HEK293 (cell line): Measurements from ENCODE around the gene TRPV6.

Experiments used
- CTCF ChIP-seq: fragments of 450-650 bp; formaldehyde crosslinking; IDR thresholded peaks from 2 replicates; pipeline ENCODE4 v1.5.1; 2016; ENCODE audit warnings: missing biosample characterization, missing genetic modification characterization
- FEZF1 ChIP-seq: fragments of 450-650 bp; formaldehyde crosslinking; IDR thresholded peaks from 2 replicates; pipeline ENCODE4 v1.5.1; 2016; ENCODE audit warnings: missing biosample characterization, missing genetic modification characterization
- SP3 ChIP-seq: fragments of 450-650 bp; formaldehyde crosslinking; IDR thresholded peaks from 2 replicates; pipeline ENCODE4 v1.5.1; 2016; ENCODE audit warnings: missing biosample characterization, missing genetic modification characterization
- ZFHX2 ChIP-seq: fragments of 450-650 bp; formaldehyde crosslinking; conservative IDR thresholded peaks from 2 replicates; pipeline ENCODE4 v1.5.1; 2016; ENCODE audit warnings: missing biosample characterization, missing genetic modification characterization
- ZIC2 ChIP-seq: fragments of 450-650 bp; formaldehyde crosslinking; IDR thresholded peaks from 2 replicates; pipeline ENCODE4 v1.5.1; 2016; ENCODE audit warnings: missing biosample characterization, missing genetic modification characterization
- ZNF121 ChIP-seq: fragments of 450-650 bp; formaldehyde crosslinking; IDR thresholded peaks from 2 replicates; pipeline ENCODE4 v1.5.1; 2016; ENCODE audit warnings: missing biosample characterization, missing genetic modification characterization
- ZNF223 ChIP-seq: fragments of 450-650 bp; formaldehyde crosslinking; IDR thresholded peaks from 2 replicates; pipeline ENCODE4 v1.5.1; 2016; ENCODE audit warnings: missing biosample characterization, missing genetic modification characterization
- ZNF354C ChIP-seq: fragments of 450-650 bp; formaldehyde crosslinking; IDR thresholded peaks from 2 replicates; pipeline ENCODE4 v1.5.1; 2016; ENCODE audit warnings: missing biosample characterization, missing genetic modification characterization, low read depth, borderline replicate concordance
- ZNF416 ChIP-seq: fragments of 450-650 bp; formaldehyde crosslinking; IDR thresholded peaks from 2 replicates; pipeline ENCODE4 v1.5.1; 2016; ENCODE audit warnings: missing biosample characterization, missing genetic modification characterization
- ZNF560 ChIP-seq: fragments of 450-650 bp; formaldehyde crosslinking; IDR thresholded peaks from 2 replicates; pipeline ENCODE4 v1.5.1; 2017; ENCODE audit warnings: missing biosample characterization, missing genetic modification characterization, borderline replicate concordance
- ZNF707 ChIP-seq: fragments of 450-650 bp; formaldehyde crosslinking; IDR thresholded peaks from 2 replicates; pipeline ENCODE4 v1.5.1; 2016; ENCODE audit warnings: missing biosample characterization, missing genetic modification characterization

- TF ChIP-seq CTCF (tag by site-specific recombination) (no peak), ZNF416 (no peak), ZNF707 (tag by site-specific recombination) (no peak), ZIC2 (tag by site-specific recombination) (no peak), ZNF223 (tag by site-specific recombination) (no peak), SP3 (tag by site-specific recombination) (no peak), ZFHX2 (tag by site-specific recombination) (no peak), ZNF560 (no peak), ZNF121 (tag by site-specific recombination) (no peak), ZNF354C (no peak), FEZF1 (tag by site-specific recombination) (no peak)
Measured at GRCh38 chr7:142851919-142852318, 33.6 kb downstream of the TRPV6 start.
